ENCODE data around the gene IGBP1.

GRCh38 chrX:70084592-70085240 lies 48.5 kb upstream of the IGBP1 start:
- TF ChIP-seq NR2F1 (conservative IDR thresholded peaks at IDR 0.05) (no peak), CTCF (IDR thresholded peaks at IDR 0.05 in 2 of 3, conservative IDR thresholded peaks at IDR 0.05 in 1 of 3; ENCODE audit: control insufficient read depth in 2 of 3, extremely low read depth in 1 of 3, insufficient read depth in 1 of 3, low read depth in 3 of 3, low read length in 3 of 3) (no peak), YY1 (IDR thresholded peaks at IDR 0.05; ENCODE audit: low read depth, low read length) (no peak), ZNF274 (IDR thresholded peaks at IDR 0.05; ENCODE audit: insufficient read depth, insufficient read length) (no peak), SMC3 (IDR thresholded peaks at IDR 0.05; ENCODE audit: borderline replicate concordance, low read length) (no peak), ZBTB33 (IDR thresholded peaks at IDR 0.05) (no peak), RBBP5 (conservative IDR thresholded peaks at IDR 0.05) (no peak), HDAC2 (IDR thresholded peaks at IDR 0.05) (no peak), NKRF (conservative IDR thresholded peaks at IDR 0.05) (no peak), RFX5 (IDR thresholded peaks at IDR 0.05; ENCODE audit: low read depth, low read length) (no peak), SKIL (IDR thresholded peaks at IDR 0.05; ENCODE audit: low read depth, poor library complexity, severe bottlenecking) (no peak)

Measured in GM12878 (cell line).